Activated T-cell treated with anti-CD3 and anti-CD28 coated beads, Interleukin-2, amount 50 U/mL, for 1 hour (primary cell): ENCODE data around the gene CENPO.
"Not testable (repeated sequence)": the region's sequence is repeated elsewhere in the genome, so short reads cannot be mapped to it uniquely, and the experiment has no call there.

Source experiments
- DNase-seq: peaks from one replicate; pipeline ENCODE4 v3.0.0-alpha.2; 2020

The CENPO gene

DNA sequence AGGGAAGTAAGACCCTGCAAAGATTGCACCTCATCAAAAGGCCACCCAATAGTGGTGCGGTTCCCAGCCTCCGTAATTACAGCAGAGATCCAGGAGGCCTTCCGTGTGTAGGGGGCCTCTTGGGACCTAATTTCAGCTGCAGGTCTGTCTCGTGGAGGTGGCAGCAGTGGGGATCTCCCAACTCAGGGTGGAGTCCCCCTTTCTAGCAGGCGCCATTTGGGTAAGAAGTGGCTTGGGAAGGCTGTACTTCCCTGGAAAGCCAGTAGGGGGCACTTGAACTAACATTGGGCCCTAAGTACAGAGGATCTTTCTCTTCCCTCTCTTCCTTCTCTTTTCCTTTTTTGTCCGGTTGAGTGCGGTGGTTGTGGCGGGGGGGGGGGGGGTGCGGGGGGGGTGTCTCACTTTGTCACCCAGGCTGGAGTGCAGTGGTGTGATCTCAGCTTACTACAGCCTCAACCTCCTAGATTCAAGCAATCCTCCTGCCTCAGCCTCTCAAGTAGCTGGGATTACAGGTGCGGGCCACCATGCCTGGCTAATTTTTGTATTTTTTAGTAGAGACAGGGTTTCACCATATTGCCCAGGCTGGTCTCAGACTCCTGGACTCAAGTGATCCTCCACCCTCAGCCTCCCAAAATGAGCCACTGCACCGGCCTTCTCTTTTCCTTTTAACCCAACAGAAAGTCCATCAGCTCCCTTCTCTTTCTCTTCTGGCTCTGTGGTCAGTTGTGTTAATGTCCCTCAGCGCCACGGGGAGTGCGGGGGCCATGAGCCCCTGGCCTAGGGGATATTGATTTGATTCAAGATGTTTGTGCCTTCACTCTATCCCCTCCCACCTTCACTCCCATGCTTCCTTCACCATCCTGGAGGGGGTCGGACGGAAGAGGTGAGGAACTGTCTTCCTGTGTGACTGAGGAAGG, 32.0 kb downstream of the CENPO start:
- no peak for DNase-seq

GRCh38 chr2:24825883-24826772, 32.9 kb downstream of the CENPO start:
- no peak for DNase-seq

- no peak for DNase-seq
Observed at GRCh38 chr2:24826773-24827145, 33.5 kb downstream of the CENPO start.

- peak; percentile 69 for DNase-seq
Observed at GRCh38 chr2:24827321-24828237, 34.4 kb downstream of the CENPO start.

DNA sequence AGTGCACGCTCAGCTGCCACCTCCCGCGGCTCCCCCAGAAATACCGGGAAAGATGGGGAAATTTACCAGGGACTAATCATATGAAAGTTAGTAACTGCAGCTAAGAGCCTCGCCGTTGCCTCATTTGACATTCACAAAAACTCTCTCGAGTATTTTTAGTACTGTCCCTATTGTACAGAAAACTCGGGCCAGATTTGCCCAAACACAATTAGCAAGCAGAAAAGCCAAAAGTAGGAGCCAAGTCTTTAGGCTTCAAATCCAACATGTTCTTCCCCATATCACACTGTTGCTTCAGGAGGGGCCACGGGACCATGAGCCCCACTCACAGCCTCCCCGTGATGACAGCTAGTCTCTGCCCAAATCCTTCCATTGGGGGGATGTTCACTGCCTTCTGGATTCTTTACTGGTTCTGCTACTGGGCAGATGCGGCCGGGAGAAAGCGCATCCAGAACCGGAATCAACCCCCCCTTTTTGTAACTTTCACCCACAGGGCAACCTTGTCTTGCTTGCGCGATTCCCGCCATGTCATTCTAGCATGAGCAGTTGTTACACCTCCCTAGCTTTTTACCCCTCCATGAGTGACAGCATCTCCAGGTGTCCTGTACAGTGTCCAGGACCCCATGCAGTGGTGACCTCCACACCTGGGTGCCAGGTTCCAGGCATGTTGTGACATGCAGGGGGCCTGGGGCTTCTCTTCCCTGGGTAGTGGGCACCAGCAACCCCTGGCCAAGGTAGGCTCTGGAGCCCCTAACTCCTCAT, 35.2 kb downstream of the CENPO start:
- no peak for DNase-seq

DNA sequence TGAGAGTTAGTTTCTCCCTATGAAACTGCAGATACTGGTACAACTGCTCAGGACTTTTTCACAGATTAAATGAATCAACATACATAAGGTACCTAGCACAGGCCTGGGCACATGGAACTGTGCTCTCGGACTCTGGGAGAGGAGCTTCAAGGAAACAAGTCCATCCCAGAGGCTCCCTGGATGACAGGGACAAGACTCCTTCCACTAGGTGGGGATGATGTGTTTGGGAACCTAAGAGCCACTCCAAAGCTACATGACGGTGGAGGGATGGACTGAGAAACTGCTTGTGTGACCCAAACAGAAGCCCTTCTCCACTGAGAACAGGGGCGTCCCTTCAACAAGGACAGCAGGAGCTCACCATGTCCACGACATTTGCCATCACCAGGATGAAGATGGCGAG, 37.1 kb downstream of the CENPO start:
- DNase-seq: no peak

DNA sequence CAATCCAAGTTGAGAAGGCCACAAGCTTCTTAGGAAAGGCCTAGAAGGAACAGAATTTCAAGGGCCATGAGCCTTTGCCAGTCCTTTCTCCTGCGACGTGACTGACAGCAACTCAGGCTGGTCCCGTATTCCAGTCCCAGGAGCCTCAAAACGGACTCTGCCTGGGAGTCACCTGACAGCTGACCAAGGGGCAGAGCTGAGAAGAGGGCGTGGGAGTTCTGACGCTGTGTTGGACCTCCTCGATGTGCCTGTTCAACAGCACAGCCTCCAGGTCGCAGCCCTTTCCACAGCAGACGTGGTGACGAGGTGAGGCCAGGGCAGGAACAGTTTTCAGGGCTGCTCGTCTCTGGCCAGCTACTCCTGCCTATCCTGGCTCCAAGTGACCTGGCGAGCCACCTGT, 37.6 kb downstream of the CENPO start:
- no peak for DNase-seq

DNA sequence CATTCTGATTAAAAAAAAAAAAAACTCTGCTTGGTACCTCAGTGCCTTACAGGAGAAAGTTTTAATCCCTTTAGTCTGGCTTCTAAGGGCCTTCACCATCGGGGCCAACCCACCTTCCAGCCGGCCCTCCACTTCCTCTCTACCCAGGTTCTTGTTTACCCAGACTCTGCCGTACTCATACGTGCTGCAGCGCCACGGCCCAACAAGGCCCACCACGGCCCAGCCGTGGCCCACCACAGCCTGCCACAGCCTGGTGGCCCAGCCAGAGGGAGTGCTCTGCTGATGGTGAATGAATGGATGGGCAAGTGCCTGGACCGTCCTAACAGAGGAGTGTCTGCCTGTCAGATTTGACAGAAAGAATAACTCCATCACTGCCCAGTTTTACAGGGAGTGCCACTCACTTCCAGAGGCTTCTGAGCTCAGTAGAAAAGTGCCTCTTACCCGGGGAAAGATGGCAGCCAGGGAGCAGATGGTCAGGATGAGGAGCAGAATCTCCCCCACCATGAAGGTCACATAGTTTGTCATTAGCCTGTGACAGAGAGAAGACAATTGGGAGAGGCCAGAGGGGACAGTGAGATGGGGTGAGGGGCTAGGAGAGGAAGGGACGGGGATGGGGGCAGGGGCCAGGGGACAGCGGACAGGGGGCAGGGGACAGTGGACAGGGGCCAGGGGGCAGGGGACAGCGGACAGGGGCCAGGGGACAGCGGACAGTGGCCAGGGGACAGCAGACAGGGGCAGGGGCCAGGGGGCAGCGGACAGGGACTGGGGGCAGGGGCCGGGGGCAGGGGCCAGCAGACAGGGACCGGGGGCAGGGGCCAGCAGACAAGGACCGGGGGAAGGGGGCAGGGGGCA, 38.2 kb downstream of the CENPO start:
- DNase-seq: no peak

GRCh38 chr2:24832073-24832461, 38.8 kb downstream of the CENPO start:
- DNase-seq: no peak

- DNase-seq: no peak
Observed at GRCh38 chr2:24832521-24832920, 39.3 kb downstream of the CENPO start.

- no peak for DNase-seq
Observed at GRCh38 chr2:24832931-24833701, 39.9 kb downstream of the CENPO start.

DNA sequence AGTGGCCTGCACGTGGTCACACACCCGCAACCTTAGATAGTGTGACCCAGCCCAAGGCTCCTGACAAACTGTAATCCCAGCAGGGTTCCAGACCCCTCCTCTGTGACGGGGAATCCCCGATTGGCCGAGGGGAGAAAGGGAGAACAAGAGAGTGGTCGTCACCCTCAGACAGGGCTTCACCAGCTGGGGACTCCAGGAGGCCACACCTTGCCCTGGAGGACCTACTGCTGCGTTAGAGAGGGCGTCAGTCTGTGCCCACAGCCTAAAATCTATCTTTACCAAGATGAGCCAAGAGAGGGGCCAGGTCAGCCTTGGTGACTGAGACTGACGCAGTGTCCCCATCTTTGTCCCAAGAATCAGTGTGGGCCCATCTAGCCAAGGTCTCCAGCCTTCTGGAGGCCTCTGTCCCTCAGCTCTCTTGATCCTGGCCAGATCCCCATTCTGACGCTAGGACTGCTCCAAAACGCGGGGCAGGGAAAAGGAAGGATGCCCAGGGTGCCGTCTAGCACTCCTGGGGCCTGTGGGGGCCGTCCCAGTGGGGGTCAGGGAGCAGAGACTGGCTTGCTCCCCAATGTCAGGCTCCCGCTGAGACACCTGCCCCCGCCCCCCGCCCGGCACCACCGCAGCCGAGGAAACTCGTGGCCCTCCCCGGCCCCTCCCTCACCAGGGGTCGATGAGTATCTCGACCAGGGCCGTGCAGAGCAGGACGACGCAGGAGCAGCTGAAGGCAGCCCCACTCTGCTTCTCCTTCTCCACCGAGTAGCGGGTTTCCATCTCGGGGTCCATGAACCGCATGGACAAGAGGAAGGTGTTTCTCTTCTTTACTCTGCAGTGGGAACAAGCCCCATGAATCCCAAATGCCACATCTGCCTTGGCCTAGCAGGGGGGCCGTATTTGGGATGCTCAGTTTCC, 40.9 kb downstream of the CENPO start:
- DNase-seq: no peak

DNA sequence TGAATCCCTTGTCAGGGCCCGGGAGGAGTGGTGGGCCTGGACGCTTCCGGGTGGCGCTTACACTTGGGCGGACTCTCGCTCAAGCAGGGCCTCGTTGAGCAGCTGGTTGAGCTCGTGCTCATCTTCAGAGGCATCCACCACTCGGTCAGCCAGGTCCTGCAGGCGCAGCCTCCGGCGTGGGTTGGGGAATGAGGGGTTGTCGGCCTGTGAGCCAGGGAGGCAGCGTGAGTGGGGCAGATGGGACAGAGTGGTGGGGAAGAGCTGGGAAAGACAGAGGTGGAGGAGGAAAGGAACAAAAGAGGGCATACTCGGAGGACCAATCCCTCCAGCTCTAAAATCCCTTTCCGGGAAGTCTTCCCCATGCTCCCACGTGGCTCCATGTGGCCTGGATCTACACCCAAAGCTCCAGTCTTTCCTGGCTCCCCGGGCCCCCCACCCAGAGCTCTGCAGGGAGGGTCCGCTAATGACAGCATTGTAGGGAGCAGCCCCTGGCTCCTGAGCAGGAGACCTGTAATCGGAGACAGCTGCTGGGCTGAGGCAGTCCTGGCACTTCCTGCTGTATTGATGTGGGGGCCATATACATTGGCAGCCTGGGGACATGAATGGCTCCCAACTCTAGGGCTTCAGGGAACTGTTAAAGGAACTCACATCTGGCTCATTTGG, 41.6 kb downstream of the CENPO start:
- no peak for DNase-seq

DNA sequence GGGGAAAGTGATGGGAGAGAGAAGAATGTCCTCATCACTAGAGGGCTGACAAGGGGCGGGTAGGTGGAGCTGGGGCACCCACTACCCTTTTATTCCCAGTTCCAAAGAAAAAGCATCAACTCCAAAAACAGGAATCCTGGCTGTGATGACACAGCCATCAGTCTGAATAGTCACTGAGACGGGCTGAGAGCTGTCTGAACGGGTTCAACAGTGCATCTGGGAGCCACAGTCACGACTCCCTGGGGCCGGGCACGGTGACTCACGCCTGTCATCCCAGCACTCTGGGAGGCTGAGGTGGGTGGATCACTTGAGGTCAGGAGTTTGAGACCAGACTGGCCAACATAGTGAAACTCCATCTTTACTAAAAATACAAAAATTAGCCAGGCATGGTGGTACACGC, 42.2 kb downstream of the CENPO start:
- not testable (repeated sequence) for DNase-seq

DNA sequence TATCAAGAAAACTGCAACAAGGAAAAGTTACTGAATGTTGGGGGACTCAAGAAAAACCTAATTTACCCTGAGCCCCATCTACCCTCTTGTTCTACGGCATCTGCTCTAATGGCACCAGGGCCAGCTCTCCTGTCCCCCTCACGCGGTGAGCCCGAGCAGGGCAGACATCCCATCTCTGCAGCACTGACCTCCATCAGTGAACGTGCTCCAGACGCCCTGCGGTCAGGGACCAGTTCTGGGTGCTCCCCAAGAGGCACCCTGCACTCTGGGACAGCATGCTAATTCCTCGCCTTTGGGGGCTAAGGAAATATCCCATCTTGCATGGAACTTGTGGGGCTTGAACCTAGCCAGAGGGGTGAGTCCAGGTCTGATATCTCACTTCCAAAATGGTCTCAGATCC, 43.0 kb downstream of the CENPO start:
- DNase-seq: no peak

- DNase-seq: no peak
Observed at GRCh38 chr2:24836706-24837105, 43.5 kb downstream of the CENPO start.

- no peak for DNase-seq
Observed at GRCh38 chr2:24837996-24838513, 44.8 kb downstream of the CENPO start.

- DNase-seq: no peak
Observed at GRCh38 chr2:24838541-24838940, 45.3 kb downstream of the CENPO start.
